IPS DF 19.7 (cell line): ENCODE results near the gene BCO2.
"Not testable (repeated sequence)": the region's sequence is repeated elsewhere in the genome, so short reads cannot be mapped to it uniquely, and the experiment has no call there.

Source experiments
- DNase-seq: peaks from one replicate; pipeline ENCODE4 v3.0.0-alpha.2; 2013; ENCODE audit warnings: low read depth, low spot score

Gene BCO2

GRCh38 chr11:112174789-112175598, at the start of gene BCO2:
TSS of gene BCO2 (plus strand) at chr11:112175512. CDS start at chr11:112175602, 90 bp downstream.
- no peak for DNase-seq

GRCh38 chr11:112127056-112127455, 48.3 kb upstream of the BCO2 start:
- no peak for DNase-seq

- no peak for DNase-seq
Measured at GRCh38 chr11:112128483-112129121, 46.7 kb upstream of the BCO2 start.

GRCh38 chr11:112129656-112130055, 45.7 kb upstream of the BCO2 start:
- no peak for DNase-seq

GRCh38 chr11:112132737-112133136, 42.6 kb upstream of the BCO2 start:
- DNase-seq = no peak

- DNase-seq = no peak
Measured at GRCh38 chr11:112134473-112134872, 40.8 kb upstream of the BCO2 start.

GRCh38 chr11:112143597-112143996, 31.7 kb upstream of the BCO2 start:
- no peak for DNase-seq

- DNase-seq = no peak
Measured at GRCh38 chr11:112150517-112150916, 24.8 kb upstream of the BCO2 start.

- no peak for DNase-seq
Measured at GRCh38 chr11:112156153-112156955, 19.0 kb upstream of the BCO2 start.

- no peak for DNase-seq
Measured at GRCh38 chr11:112156956-112157766, 18.2 kb upstream of the BCO2 start.

GRCh38 chr11:112159098-112160065, 15.9 kb upstream of the BCO2 start:
- DNase-seq = no peak

GRCh38 chr11:112160091-112160848, 15.0 kb upstream of the BCO2 start:
- no peak for DNase-seq

GRCh38 chr11:112161012-112161411, 14.3 kb upstream of the BCO2 start:
- no peak for DNase-seq

GRCh38 chr11:112162200-112162599, 13.1 kb upstream of the BCO2 start:
- DNase-seq = not testable (repeated sequence)

GRCh38 chr11:112162761-112163546, 12.4 kb upstream of the BCO2 start:
- DNase-seq = no peak

GRCh38 chr11:112163875-112164685, 11.2 kb upstream of the BCO2 start, which contains the start of gene IL18:
TSS of gene IL18 (minus strand) at chr11:112164094. CDS start at chr11:112155053, 9,041 bp downstream.
- no peak for DNase-seq

- DNase-seq = no peak
Measured at GRCh38 chr11:112165049-112165448, 10.3 kb upstream of the BCO2 start.

GRCh38 chr11:112166562-112166961, 8.8 kb upstream of the BCO2 start:
- no peak for DNase-seq
